Thyroid gland (tissue), 4 donors: Measurements from ENCODE around the gene MYO5A.

ENCODE experiments used
- POLR2A ChIP-seq, 2 donors: fragments of 450-650 bp; IDR thresholded peaks; one replicate each; pipeline ENCODE4 v1.6.1; 2017; ENCODE audit warnings: antibody characterized with exemption in 2 of 2, mild to moderate bottlenecking in 2 of 2, moderate library complexity in 1 of 2
- TF ChIP-seq, protein P1 (sequence below), 6 experiments: fragments of 200-600 bp in 3 of 6; fragments of 450-650 bp in 3 of 6; sonication (generic) in 3 of 6; IDR thresholded peaks; one replicate each; pipeline ENCODE4 v1.5.1; 2016 to 2019; ENCODE audit warnings: antibody characterized with exemption in 6 of 6, mild to moderate bottlenecking in 2 of 6, inconsistent platforms in 1 of 6, moderate library complexity in 1 of 6

DNA sequence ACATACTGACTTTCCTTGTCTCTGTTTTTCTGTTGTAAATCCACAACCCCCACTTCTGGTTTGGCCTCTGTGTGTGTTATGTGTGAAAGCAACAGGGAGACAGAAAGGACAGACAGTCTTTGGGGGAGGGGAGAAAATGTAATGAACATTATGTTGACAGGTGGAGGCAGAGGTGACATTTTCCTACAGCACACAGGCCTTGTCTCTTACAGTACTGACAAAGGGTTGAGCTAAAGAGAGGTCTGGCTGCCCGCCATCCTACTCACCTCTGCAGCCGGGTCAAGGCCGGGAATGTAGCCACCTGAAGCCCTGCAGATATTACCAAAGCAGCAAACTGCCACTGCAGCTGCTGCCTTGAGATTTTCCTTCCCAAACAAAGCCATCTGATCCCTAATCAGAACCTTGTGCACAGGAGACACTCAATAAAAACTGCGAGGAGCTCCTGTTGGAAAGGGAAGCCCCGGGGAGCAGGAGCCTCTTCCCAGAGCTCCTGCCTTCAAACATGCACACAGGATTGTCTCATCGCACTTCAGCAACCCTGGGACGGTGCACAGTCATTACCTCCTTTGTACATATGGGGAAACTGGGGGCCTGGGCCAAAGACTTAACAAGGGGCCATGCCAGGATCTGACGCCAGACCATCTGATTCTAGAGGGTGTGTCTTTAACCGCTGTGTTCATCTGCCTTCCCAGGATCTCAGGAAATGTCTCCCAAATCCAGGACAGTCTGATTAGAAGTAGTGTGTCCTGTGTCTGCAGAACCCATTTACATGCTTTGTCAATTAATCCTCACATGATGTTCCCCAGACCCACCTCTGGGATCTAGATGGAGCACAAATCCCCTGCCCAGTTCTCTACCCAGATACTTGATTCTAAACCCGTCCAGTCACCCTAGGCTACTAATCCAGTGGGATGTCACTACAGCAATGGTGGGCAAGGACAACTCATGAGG, 247.3 kb downstream of the MYO5A start:
- TF ChIP-seq, protein P1, sequence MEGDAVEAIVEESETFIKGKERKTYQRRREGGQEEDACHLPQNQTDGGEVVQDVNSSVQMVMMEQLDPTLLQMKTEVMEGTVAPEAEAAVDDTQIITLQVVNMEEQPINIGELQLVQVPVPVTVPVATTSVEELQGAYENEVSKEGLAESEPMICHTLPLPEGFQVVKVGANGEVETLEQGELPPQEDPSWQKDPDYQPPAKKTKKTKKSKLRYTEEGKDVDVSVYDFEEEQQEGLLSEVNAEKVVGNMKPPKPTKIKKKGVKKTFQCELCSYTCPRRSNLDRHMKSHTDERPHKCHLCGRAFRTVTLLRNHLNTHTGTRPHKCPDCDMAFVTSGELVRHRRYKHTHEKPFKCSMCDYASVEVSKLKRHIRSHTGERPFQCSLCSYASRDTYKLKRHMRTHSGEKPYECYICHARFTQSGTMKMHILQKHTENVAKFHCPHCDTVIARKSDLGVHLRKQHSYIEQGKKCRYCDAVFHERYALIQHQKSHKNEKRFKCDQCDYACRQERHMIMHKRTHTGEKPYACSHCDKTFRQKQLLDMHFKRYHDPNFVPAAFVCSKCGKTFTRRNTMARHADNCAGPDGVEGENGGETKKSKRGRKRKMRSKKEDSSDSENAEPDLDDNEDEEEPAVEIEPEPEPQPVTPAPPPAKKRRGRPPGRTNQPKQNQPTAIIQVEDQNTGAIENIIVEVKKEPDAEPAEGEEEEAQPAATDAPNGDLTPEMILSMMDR (IDR thresholded peaks at IDR 0.05) = no peak
- TF ChIP-seq POLR2A (IDR thresholded peaks at IDR 0.05) = no peak
